ENCODE data around the gene AQP6.

AQP6 gene

GRCh38 chr12:49966511-49967041, 6.2 kb upstream of the AQP6 start:
- no peak for DNase-seq (ENCODE audit: low spot score)
- no peak for TF ChIP-seq CTCF (IDR thresholded peaks at IDR 0.05; ENCODE audit: extremely low read depth, missing control alignments)

GRCh38 chr12:49967042-49967776, 5.5 kb upstream of the AQP6 start:
- DNase-seq (ENCODE audit: low spot score), result peak; percentile 90
- peak; percentile 98 for TF ChIP-seq CTCF (IDR thresholded peaks at IDR 0.05; ENCODE audit: extremely low read depth, missing control alignments)

- no peak for TF ChIP-seq CTCF (IDR thresholded peaks at IDR 0.05; ENCODE audit: extremely low read depth, missing control alignments)
- no peak for DNase-seq (ENCODE audit: low spot score)
Observed at GRCh38 chr12:49967777-49968250, 4.9 kb upstream of the AQP6 start.

- DNase-seq (ENCODE audit: low spot score), result no peak
- TF ChIP-seq CTCF (IDR thresholded peaks at IDR 0.05; ENCODE audit: extremely low read depth, missing control alignments), result no peak
Observed at GRCh38 chr12:49968471-49968870, 4.3 kb upstream of the AQP6 start.

- no peak for DNase-seq (ENCODE audit: low spot score)
- TF ChIP-seq CTCF (IDR thresholded peaks at IDR 0.05; ENCODE audit: extremely low read depth, missing control alignments), result no peak
Observed at GRCh38 chr12:49969027-49969426, 3.7 kb upstream of the AQP6 start.

GRCh38 chr12:49969651-49970429, 2.9 kb upstream of the AQP6 start:
- TF ChIP-seq CTCF (IDR thresholded peaks at IDR 0.05; ENCODE audit: extremely low read depth, missing control alignments), result no peak

GRCh38 chr12:49970658-49971057, 2.1 kb upstream of the AQP6 start:
- TF ChIP-seq CTCF (IDR thresholded peaks at IDR 0.05; ENCODE audit: extremely low read depth, missing control alignments), result no peak
- no peak for DNase-seq (ENCODE audit: low spot score)

More at GRCh38 chr12:49969651-49970429, 2.9 kb upstream of the AQP6 start:
- DNase-seq (ENCODE audit: low spot score), result no peak
